ENCODE results near the gene NRXN3.
A peak's percentile ranks its signal among the peaks of the same experiment; 100 is the strongest.

NRXN3 gene

GRCh38 chr14:79274641-79275291 is 1104.6 kb downstream of the NRXN3 start:
- DNase-seq: no peak

- DNase-seq: no peak
Measured at GRCh38 chr14:79275292-79275655, 1105.1 kb downstream of the NRXN3 start.

GRCh38 chr14:79278286-79278797 is 1108.2 kb downstream of the NRXN3 start:
- DNase-seq: peak; percentile 51

- DNase-seq: peak; percentile 94
Measured at GRCh38 chr14:79278798-79279644, 1108.8 kb downstream of the NRXN3 start.

- DNase-seq: peak; percentile 67
Measured at GRCh38 chr14:79279645-79280597, 1109.7 kb downstream of the NRXN3 start.

GRCh38 chr14:79281244-79282152 is 1111.3 kb downstream of the NRXN3 start:
- peak; percentile 29 for DNase-seq

GRCh38 chr14:79284621-79285020 is 1114.4 kb downstream of the NRXN3 start:
- no peak for DNase-seq

GRCh38 chr14:79285263-79285662 is 1115.1 kb downstream of the NRXN3 start:
- no peak for DNase-seq

GRCh38 chr14:79287976-79288375 is 1117.8 kb downstream of the NRXN3 start:
- no peak for DNase-seq

- DNase-seq: no peak
Measured at GRCh38 chr14:79293482-79294177, 1123.5 kb downstream of the NRXN3 start.

- no peak for DNase-seq
Measured at GRCh38 chr14:79294499-79294898, 1124.3 kb downstream of the NRXN3 start.

- no peak for DNase-seq
Measured at GRCh38 chr14:79295385-79295784, 1125.2 kb downstream of the NRXN3 start.

GRCh38 chr14:79298373-79298772 is 1128.2 kb downstream of the NRXN3 start:
- no peak for DNase-seq

GRCh38 chr14:79299162-79299561 is 1129.0 kb downstream of the NRXN3 start:
- DNase-seq: peak; percentile 5

- no peak for DNase-seq
Measured at GRCh38 chr14:79304279-79304678, 1134.1 kb downstream of the NRXN3 start.

GRCh38 chr14:79306546-79306945 is 1136.4 kb downstream of the NRXN3 start:
- DNase-seq: no peak

GRCh38 chr14:79318371-79318770 is 1148.2 kb downstream of the NRXN3 start:
- DNase-seq: no peak

- no peak for DNase-seq
Measured at GRCh38 chr14:79320561-79320960, 1150.4 kb downstream of the NRXN3 start.

GRCh38 chr14:79321070-79321469 is 1150.9 kb downstream of the NRXN3 start:
- no peak for DNase-seq

- peak; percentile 87 for DNase-seq
Measured at GRCh38 chr14:79325071-79325470, 1154.9 kb downstream of the NRXN3 start.

- DNase-seq: peak; percentile 66
Measured at GRCh38 chr14:79325557-79325956, 1155.4 kb downstream of the NRXN3 start.

Measured in DMS53 (cell line).